PFSK-1 (cell line): Measurements from ENCODE around the gene CACNG4.

Experiments
- FOXP2 ChIP-seq: optimal IDR thresholded peaks from 2 replicates; pipeline ENCODE3; 2011; ENCODE audit warnings: borderline replicate concordance, control low read depth, inconsistent platforms; ENCODE audit not compliant: insufficient read depth; ENCODE audit errors: extremely low read length, extremely low read depth
- POLR2AphosphoS5 ChIP-seq: IDR thresholded peaks from 2 replicates; pipeline ENCODE4 v1.6.1; 2012; ENCODE audit warnings: low read depth, mild to moderate bottlenecking, control low read depth, low read length, moderate library complexity
- REST ChIP-seq, 2 experiments: IDR thresholded peaks; 2 replicates each; pipeline versions ENCODE4 v1.6.1 to v1.8.0; 2011 to 2012; ENCODE audit warnings: low read depth in 2 of 2, low read length in 2 of 2, control low read depth in 1 of 2, inconsistent platforms in 1 of 2, mild to moderate bottlenecking in 1 of 2, moderate library complexity in 1 of 2; ENCODE audit not compliant: insufficient read depth in 1 of 2
- SIN3A ChIP-seq: IDR thresholded peaks from 2 replicates; pipeline ENCODE4 v1.6.1; 2012; ENCODE audit warnings: mild to moderate bottlenecking, low read length, moderate library complexity, borderline replicate concordance; ENCODE audit not compliant: insufficient read depth
- TAF1 ChIP-seq: IDR thresholded peaks from 2 replicates; pipeline ENCODE4 v1.6.1; 2012; ENCODE audit warnings: low read length, control low read depth, borderline replicate concordance; ENCODE audit not compliant: insufficient read depth

The CACNG4 gene

GRCh38 chr17:67021196-67021595 is 56.7 kb downstream of the CACNG4 start:
- no peak for TF ChIP-seq SIN3A
- TF ChIP-seq REST (IDR thresholded peaks at IDR 0.05; ENCODE audit: insufficient read depth in 1 of 2, low read depth in 2 of 2, low read length in 2 of 2), result no peak
- TF ChIP-seq POLR2AphosphoS5, result no peak
- TF ChIP-seq TAF1, result no peak
- TF ChIP-seq FOXP2, result no peak

GRCh38 chr17:67021743-67022450 is 57.4 kb downstream of the CACNG4 start:
- TF ChIP-seq SIN3A (no peak), REST (IDR thresholded peaks at IDR 0.05; ENCODE audit: insufficient read depth in 1 of 2, low read depth in 2 of 2, low read length in 2 of 2) (no peak)

DNA sequence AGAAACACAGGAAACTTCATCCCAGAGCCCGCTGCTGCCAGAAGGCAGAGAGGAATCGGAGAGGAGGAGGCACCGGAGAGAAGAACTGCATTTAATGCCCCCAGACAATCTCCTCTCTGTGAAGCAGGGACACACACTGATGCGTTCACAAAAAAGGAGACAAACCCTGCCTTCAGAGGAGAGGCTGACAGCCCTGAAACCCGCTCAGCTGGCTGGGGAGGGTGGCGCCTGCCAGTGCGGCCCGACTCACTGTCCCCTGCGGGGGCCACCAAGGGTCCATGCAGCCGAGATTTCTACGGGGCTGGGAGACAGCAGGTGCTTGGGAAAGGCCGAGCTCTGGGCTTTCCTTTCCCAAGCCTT is 57.9 kb downstream of the CACNG4 start:
- TF ChIP-seq REST (IDR thresholded peaks at IDR 0.05; ENCODE audit: insufficient read depth in 1 of 2, low read depth in 2 of 2, low read length in 2 of 2), result no peak
- no peak for TF ChIP-seq POLR2AphosphoS5
- TF ChIP-seq FOXP2, result no peak
- TF ChIP-seq SIN3A, result no peak
- no peak for TF ChIP-seq TAF1

DNA sequence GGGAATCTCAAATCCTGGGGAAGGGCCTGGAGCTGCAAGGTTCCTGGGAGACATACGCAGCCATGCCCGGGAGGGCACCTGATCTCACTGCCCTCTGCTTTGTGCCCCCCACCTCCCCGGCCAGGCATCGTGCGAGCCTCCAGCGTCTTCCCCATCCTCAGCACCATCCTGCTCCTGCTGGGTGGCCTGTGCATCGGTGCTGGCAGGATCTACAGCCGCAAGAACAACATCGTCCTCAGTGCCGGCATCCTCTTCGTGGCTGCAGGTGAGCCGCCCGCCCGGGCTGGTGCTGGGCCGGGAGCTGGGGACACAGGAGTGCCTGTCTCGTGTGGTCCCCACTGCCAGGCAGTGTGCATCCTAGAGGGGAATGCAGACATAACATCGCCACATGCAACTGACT is 60.2 kb downstream of the CACNG4 start:
- TF ChIP-seq SIN3A (no peak), TAF1 (no peak), REST (IDR thresholded peaks at IDR 0.05; ENCODE audit: insufficient read depth in 1 of 2, low read depth in 2 of 2, low read length in 2 of 2) (no peak), FOXP2 (no peak), POLR2AphosphoS5 (no peak)

GRCh38 chr17:67025216-67025792 is 60.8 kb downstream of the CACNG4 start:
- TF ChIP-seq TAF1 (no peak), SIN3A (no peak), POLR2AphosphoS5 (no peak), REST (IDR thresholded peaks at IDR 0.05; ENCODE audit: insufficient read depth in 1 of 2, low read depth in 2 of 2, low read length in 2 of 2) (no peak), FOXP2 (no peak)
